Progenitor cell of endocrine pancreas (in vitro differentiated cells): ENCODE results near the gene RDH11. TPM values are rescaled to one million over a fixed set of nuclear protein-coding genes. Genes with fewer than 3 reads are reported as not detected.

Source experiments
- DNase-seq: peaks from one replicate; pipeline ENCODE4 v3.0.0; 2021; ENCODE audit warnings: low spot score; ENCODE audit not compliant: unreplicated experiment
- H3K27ac Mint-ChIP-seq: 2 replicates; pipeline ENCODE4 v1.8.0; 2021; ENCODE audit warnings: mild to moderate bottlenecking, moderate library complexity, mixed read lengths
- H3K27me3 Mint-ChIP-seq: 2 replicates; pipeline ENCODE4 v1.8.0; 2021; ENCODE audit warnings: mixed read lengths
- H3K36me3 Mint-ChIP-seq: 2 replicates; pipeline ENCODE4 v1.8.0; 2022; ENCODE audit warnings: mixed read lengths; ENCODE audit not compliant: insufficient read depth
- H3K4me1 Mint-ChIP-seq: 2 replicates; pipeline ENCODE4 v1.8.0; 2021; ENCODE audit warnings: low read depth, mixed read lengths
- H3K4me3 Mint-ChIP-seq: 2 replicates; pipeline ENCODE4 v1.8.0; 2021; ENCODE audit warnings: low read depth, mild to moderate bottlenecking, moderate library complexity, mixed read lengths
- H3K9me3 Mint-ChIP-seq: 2 replicates; pipeline ENCODE4 v1.8.0; 2021; ENCODE audit warnings: low read depth, mixed read lengths
- long read RNA-seq: library from polyadenylated mRNA; unstranded; transcript quantifications from one replicate; pipeline ENCODE4 v2.0.0, GENCODE V29; 2020
- total RNA-seq: library from RNA; stranded (reverse); gene quantifications from 2 replicates; pipeline ENCODE4 v1.2.1, GENCODE V29; 2021
- TF ChIP-seq, protein P1 (sequence below): fragments of 200-600 bp; sonication (generic); IDR thresholded peaks from one replicate; pipeline ENCODE4 v1.5.0; 2021; ENCODE audit warnings: antibody characterized with exemption, mild to moderate bottlenecking; ENCODE audit not compliant: unreplicated experiment

The RDH11 gene, protein sequence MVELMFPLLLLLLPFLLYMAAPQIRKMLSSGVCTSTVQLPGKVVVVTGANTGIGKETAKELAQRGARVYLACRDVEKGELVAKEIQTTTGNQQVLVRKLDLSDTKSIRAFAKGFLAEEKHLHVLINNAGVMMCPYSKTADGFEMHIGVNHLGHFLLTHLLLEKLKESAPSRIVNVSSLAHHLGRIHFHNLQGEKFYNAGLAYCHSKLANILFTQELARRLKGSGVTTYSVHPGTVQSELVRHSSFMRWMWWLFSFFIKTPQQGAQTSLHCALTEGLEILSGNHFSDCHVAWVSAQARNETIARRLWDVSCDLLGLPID
- total RNA-seq = 99.9 and 103 TPM in 2 replicates
- long read RNA-seq, transcript RDH11-203 (7 exons, 1,926 nt) = minor isoform, 21 of 1,041 reads
- long read RNA-seq, transcript RDH11-202 (6 exons, 1,064 nt) = minor isoform, 10 of 1,041 reads
- long read RNA-seq, transcript RDH11-201 (7 exons, 2,588 nt) = major isoform, 867 of 1,041 reads
- long read RNA-seq, transcript RDH11-208 (2 exons, 801 nt) = minor isoform, 14 of 1,041 reads
- long read RNA-seq, partial matches to known transcripts = 15 of 1,041 reads
- long read RNA-seq, other reads (novel, unspliced or antisense) = 108 of 1,041 reads

DNA sequence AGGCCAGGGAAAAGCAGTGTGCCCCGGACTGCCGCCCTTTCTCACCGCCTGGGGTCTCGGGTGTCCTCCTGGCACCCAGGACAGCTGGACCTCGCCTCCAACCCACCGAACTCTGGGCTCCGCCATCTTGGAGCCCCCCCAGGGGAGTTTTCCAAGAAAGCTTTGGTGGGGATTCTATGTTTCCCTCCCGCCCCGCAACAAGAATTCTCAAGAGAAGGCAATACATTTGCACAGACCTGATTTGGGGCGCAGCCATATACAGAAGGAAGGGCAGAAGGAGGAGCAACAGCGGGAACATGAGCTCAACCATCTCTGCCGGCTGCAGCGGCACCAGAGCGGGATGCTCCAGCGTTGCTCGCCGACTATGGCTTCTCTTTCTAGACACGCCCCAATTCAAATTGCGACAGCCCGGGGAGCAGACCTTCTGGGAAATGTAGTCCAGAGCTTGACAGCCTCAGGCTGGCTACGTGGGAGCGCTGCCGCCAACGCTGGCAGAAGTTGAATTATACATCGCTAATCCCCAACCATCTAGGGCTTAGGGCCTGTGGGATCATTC lies at the start of gene RDH11:
Gene RDH11, minus strand, starts transcription at position 371 of the 556 bp plus-strand sequence. Its CDS starts 61 bp downstream, at position 310.
- Mint-ChIP-seq H3K4me1 (peaks cover 17% of the 10 kb centered on the region), H3K36me3 (peaks cover 8% of the 10 kb centered on the region), H3K9me3 (no peaks in the 10 kb centered on the region), H3K27me3 (peaks cover 2% of the 10 kb centered on the region), H3K27ac (peak within 1 kb of the TSS; percentile 97), H3K4me3 (peak within 1 kb of the TSS; percentile 95)
- TF ChIP-seq, protein P1, sequence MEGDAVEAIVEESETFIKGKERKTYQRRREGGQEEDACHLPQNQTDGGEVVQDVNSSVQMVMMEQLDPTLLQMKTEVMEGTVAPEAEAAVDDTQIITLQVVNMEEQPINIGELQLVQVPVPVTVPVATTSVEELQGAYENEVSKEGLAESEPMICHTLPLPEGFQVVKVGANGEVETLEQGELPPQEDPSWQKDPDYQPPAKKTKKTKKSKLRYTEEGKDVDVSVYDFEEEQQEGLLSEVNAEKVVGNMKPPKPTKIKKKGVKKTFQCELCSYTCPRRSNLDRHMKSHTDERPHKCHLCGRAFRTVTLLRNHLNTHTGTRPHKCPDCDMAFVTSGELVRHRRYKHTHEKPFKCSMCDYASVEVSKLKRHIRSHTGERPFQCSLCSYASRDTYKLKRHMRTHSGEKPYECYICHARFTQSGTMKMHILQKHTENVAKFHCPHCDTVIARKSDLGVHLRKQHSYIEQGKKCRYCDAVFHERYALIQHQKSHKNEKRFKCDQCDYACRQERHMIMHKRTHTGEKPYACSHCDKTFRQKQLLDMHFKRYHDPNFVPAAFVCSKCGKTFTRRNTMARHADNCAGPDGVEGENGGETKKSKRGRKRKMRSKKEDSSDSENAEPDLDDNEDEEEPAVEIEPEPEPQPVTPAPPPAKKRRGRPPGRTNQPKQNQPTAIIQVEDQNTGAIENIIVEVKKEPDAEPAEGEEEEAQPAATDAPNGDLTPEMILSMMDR = no peak
- DNase-seq = peak; percentile 58

DNA sequence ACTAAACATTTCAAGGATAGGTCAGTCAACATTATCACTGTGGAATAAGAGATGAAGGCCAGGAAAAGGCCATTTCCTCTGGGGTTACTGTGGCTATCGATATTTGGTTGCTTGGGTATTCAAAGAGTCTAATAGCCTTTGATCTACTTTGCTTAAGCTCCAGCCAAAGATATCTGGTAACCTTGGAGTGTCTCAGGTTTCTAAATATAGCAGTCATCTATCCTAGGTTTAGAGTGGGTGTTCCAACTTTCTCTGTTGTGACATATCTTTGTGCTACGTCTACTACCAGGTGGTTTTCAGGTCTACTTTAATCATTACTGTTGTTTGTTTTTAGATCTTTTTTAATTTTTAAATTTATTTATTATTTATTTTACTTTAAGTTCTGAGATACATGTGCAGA lies 48.5 kb upstream of the RDH11 start:
- Mint-ChIP-seq H3K4me1 (peaks cover 10% of the 10 kb centered on the region), H3K27ac (no peak overlapping the region), H3K36me3 (peaks cover 14% of the 10 kb centered on the region), H3K4me3 (no peak overlapping the region), H3K27me3 (no peaks in the 10 kb centered on the region), H3K9me3 (peaks cover 8% of the 10 kb centered on the region)
- TF ChIP-seq, protein P1 = no peak
- DNase-seq = no peak

DNA sequence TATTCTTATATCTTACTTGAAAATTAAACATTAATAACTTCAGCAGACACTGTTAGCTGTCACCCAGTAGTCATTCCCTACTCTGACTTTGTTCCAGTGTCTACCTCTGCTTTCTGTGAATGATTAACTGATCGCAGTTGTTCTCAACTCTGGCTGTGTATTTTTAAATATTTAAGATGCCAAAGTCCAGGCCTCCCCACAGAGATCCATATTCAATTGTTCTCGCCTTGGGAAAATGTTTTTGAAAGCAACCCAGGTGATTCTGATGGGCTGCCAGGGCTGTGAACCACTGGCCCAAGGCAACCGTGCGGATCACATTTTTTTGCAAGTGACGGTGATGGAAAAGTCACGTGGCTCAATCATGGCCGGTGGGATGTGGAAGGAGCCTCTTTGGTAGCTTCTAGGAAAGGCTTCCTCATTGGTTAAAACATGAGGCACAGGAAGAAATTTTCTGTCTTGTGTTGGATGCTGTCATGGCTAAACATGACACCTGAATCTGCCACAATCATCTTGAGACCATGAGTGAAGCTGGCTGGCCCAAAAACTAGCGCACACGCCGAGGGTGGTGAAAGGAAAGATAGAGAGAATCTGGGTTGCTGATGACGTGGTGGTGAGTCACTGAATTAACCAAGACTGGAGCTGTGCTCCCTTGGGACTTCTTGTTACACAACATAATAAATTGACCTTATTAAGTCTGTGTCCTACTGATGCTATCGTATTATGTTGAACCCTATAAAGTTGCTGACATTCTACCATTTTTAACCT lies 43.4 kb upstream of the RDH11 start:
- Mint-ChIP-seq H3K4me1 (peaks cover 24% of the 10 kb centered on the region), H3K36me3 (no peaks in the 10 kb centered on the region), H3K27me3 (no peaks in the 10 kb centered on the region), H3K9me3 (peaks cover 15% of the 10 kb centered on the region), H3K4me3 (peak overlapping the region; percentile 35), H3K27ac (peak overlapping the region; percentile 85)
- TF ChIP-seq, protein P1 = no peak
- DNase-seq = no peak

DNA sequence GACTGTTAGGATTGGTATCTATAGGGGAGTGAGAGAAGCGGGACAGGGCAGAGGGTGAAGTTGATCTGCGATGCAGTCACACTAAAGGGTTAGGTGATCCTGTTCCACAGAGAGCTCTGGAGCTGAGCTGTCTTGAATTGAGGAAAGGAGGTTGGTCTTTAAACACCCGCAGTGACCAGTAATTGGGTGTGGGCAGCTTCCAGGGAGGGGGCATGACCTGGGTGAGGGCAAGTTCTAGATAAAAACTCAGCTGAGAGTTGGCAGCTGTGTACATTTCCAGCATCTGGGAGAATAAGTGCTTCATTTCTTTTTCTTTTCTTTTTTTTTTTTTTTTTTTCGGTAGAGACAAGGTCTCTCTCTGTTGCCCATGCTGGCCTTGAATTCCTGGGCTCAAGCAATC lies 41.2 kb upstream of the RDH11 start:
- H3K27me3 Mint-ChIP-seq = no peaks in the 10 kb centered on the region
- peaks cover 26% of the 10 kb centered on the region for H3K4me1 Mint-ChIP-seq
- H3K4me3 Mint-ChIP-seq = no peak overlapping the region
- peak overlapping the region; percentile 0 for H3K27ac Mint-ChIP-seq
- no peak for DNase-seq
- TF ChIP-seq, protein P1 = no peak
- no peaks in the 10 kb centered on the region for H3K36me3 Mint-ChIP-seq
- peaks cover 13% of the 10 kb centered on the region for H3K9me3 Mint-ChIP-seq
